Upper lobe of left lung (tissue), 6 donors: Measurements from ENCODE around the gene LRRC31. TPM values are rescaled to one million over a fixed set of nuclear protein-coding genes. Genes with fewer than 3 reads are reported as not detected.

Source experiments
- ATAC-seq, 2 donors: fragments of 200-7000 bp; cut with Tn5 transposase; one replicate each; pipeline ENCODE4 v1.9.1; 2022; ENCODE audit warnings: mild to moderate bottlenecking in 2 of 2, moderate library complexity in 2 of 2; ENCODE audit not compliant: low FRiP score in 2 of 2
- DNase-seq, 2 donors: peaks; one replicate each; pipeline ENCODE4 v3.0.0-alpha.2; 2019 to 2020
- H3K27ac ChIP-seq, 4 donors: fragments of 200-600 bp; sonication (generic); one replicate each; pipeline ENCODE4 v1.5.1; 2016 to 2019
- H3K27me3 ChIP-seq, 4 donors: fragments of 200-600 bp; sonication (generic); one replicate each; pipeline ENCODE4 v1.5.1; 2017 to 2019
- H3K36me3 ChIP-seq, 4 donors: fragments of 200-600 bp; sonication (generic); one replicate each; pipeline ENCODE4 v1.5.1; 2016 to 2019
- H3K4me1 ChIP-seq, 4 donors: fragments of 200-600 bp; sonication (generic); one replicate each; pipeline ENCODE4 v1.5.1; 2018 to 2019
- H3K4me3 ChIP-seq, 4 donors: fragments of 200-600 bp; sonication (generic); one replicate each; pipeline ENCODE4 v1.5.1; 2017 to 2019; ENCODE audit warnings: mild to moderate bottlenecking in 2 of 4, moderate library complexity in 1 of 4
- H3K9me3 ChIP-seq, 4 donors: fragments of 200-600 bp; sonication (generic); one replicate each; pipeline ENCODE4 v1.5.1; 2018 to 2019
- CTCF ChIP-seq, 6 experiments: fragments of 450-650 bp in 4 of 6; fragments of 200-600 bp in 2 of 6; sonication (generic) in 2 of 6; IDR thresholded peaks; one replicate each; pipeline ENCODE4 v1.5.1; 2016 to 2019; ENCODE audit warnings: antibody characterized with exemption in 6 of 6
- EP300 ChIP-seq, 4 donors: sonication (generic); formaldehyde crosslinking; IDR thresholded peaks; one replicate each; pipeline ENCODE4 v1.5.1; 2017; ENCODE audit warnings: antibody characterized with exemption in 4 of 4, control low read depth in 2 of 4
- POLR2A ChIP-seq, 4 donors: fragments of 450-650 bp; IDR thresholded peaks; one replicate each; pipeline ENCODE4 v1.5.1; 2016 to 2017; ENCODE audit warnings: antibody characterized with exemption in 4 of 4, mild to moderate bottlenecking in 2 of 4
- POLR2AphosphoS5 ChIP-seq, 2 donors: sonication (generic); formaldehyde crosslinking; IDR thresholded peaks; one replicate each; pipeline ENCODE4 v1.5.1; 2017; ENCODE audit warnings: antibody characterized with exemption in 2 of 2
- WGBS, 2 donors: methylation state at CpG; one replicate each; pipeline ENCODE4 v1.1.5; 2017 to 2018; 5-methylcytosine and 5-hydroxymethylcytosine counted together
- total RNA-seq, 6 donors: library from RNA; depleted of rRNA in 4 of 6; stranded (reverse); fragments of >200 nt in 4 of 6; gene quantifications; one replicate each; pipeline versions ENCODE4 v1.1.0 to v1.2.1, GENCODE V29; 2016 to 2021
- donor health status: DM: no; HTN: no; CAD: no; lungs with moderate emphysema.
- donor health status: DM: no; HTN: yes; CAD: no; lungs with severe emphysema.

Gene LRRC31
- total RNA-seq, 6 donors from 2014 or later, result 0.34 to 5.6 (median 1.3) TPM

- Histone ChIP-seq H3K27ac (no peak overlapping the region), H3K4me3 (no peak overlapping the region), H3K4me1 (peaks cover 0 to 3% (median 0%) of the 10 kb centered on the region in 4 donors), H3K9me3 (no peaks in the 10 kb centered on the region), H3K36me3 (no peaks in the 10 kb centered on the region), H3K27me3 (no peaks in the 10 kb centered on the region)
- DNase-seq (no peak), ATAC-seq (no peak)
- no peak for TF ChIP-seq CTCF (IDR thresholded peaks at IDR 0.05)
- no peak for TF ChIP-seq POLR2AphosphoS5 (IDR thresholded peaks at IDR 0.05)
- TF ChIP-seq POLR2A (IDR thresholded peaks at IDR 0.05), result no peak
- no peak for TF ChIP-seq EP300 (IDR thresholded peaks at IDR 0.05)
- 64% methylated on average over 3 of the region's 3 CpGs for WGBS, 2 donors
Observed at GRCh38 chr3:169842960-169843359, 26.8 kb downstream of the LRRC31 start.

GRCh38 chr3:169841171-169841570 lies 28.6 kb downstream of the LRRC31 start:
- no peak for ATAC-seq
- Histone ChIP-seq H3K27ac (no peak overlapping the region), H3K4me3 (no peak overlapping the region), H3K9me3 (no peaks in the 10 kb centered on the region), H3K36me3 (no peaks in the 10 kb centered on the region), H3K27me3 (no peaks in the 10 kb centered on the region), H3K4me1 (no peaks in the 10 kb centered on the region)
- no peak for TF ChIP-seq CTCF (IDR thresholded peaks at IDR 0.05)
- TF ChIP-seq POLR2AphosphoS5 (IDR thresholded peaks at IDR 0.05), result peak in 1 of 2 donors; percentile 18
- TF ChIP-seq POLR2A (IDR thresholded peaks at IDR 0.05), result no peak
- TF ChIP-seq EP300 (IDR thresholded peaks at IDR 0.05), result no peak
- WGBS, 2 donors, result 59 to 80% methylated on average over 4 of the region's 4 CpGs
- DNase-seq, result no peak

- no peaks in the 10 kb centered on the region for H3K27me3 ChIP-seq
- no peaks in the 10 kb centered on the region for H3K36me3 ChIP-seq
- H3K4me1 ChIP-seq, result no peaks in the 10 kb centered on the region
- ATAC-seq (no peak), DNase-seq (no peak)
- TF ChIP-seq POLR2AphosphoS5 (IDR thresholded peaks at IDR 0.05), result no peak
- no peak for TF ChIP-seq EP300 (IDR thresholded peaks at IDR 0.05)
- TF ChIP-seq CTCF (IDR thresholded peaks at IDR 0.05), result no peak
- no peak for TF ChIP-seq POLR2A (IDR thresholded peaks at IDR 0.05)
- no peaks in the 10 kb centered on the region for H3K9me3 ChIP-seq
- H3K27ac ChIP-seq, result no peak overlapping the region
- 100% methylated on average over 1 of the region's 1 CpG for WGBS, 2 donors
- no peak overlapping the region for H3K4me3 ChIP-seq
Observed at GRCh38 chr3:169838511-169839030, 31.2 kb downstream of the LRRC31 start.

- 64 to 84% methylated on average over 3 of the region's 3 CpGs for WGBS, 2 donors
- no peak for DNase-seq
- no peaks in the 10 kb centered on the region for H3K27me3 ChIP-seq
- TF ChIP-seq CTCF (IDR thresholded peaks at IDR 0.05) (no peak), EP300 (IDR thresholded peaks at IDR 0.05) (no peak), POLR2A (IDR thresholded peaks at IDR 0.05) (no peak), POLR2AphosphoS5 (IDR thresholded peaks at IDR 0.05) (peak in 1 of 2 donors; percentile 50)
- H3K27ac ChIP-seq, result peak overlapping the region in 1 of 4 donors; percentile 57
- H3K36me3 ChIP-seq, result no peaks in the 10 kb centered on the region
- peak; percentile 38 to 80 for ATAC-seq
- no peaks in the 10 kb centered on the region for H3K9me3 ChIP-seq
- H3K4me3 ChIP-seq, result no peak overlapping the region
- H3K4me1 ChIP-seq, result no peaks in the 10 kb centered on the region
Observed at GRCh38 chr3:169836942-169837275, 32.8 kb downstream of the LRRC31 start.
